A673 (cell line): ENCODE measurements around the gene AGMO. TPM values are rescaled to one million over a fixed set of nuclear protein-coding genes. Genes with fewer than 3 reads are reported as not detected.

Source experiments
- BruUV-seq: library from RNA; stranded (reverse); fragments of 400-500 nt; replicated peaks from 2 replicates; lab custom pipeline; 2021; lab: Mats Ljungman, UMichigan
- CTCF ChIA-PET: fragments of 300-600 bp; sonication (Branson Sonifier 250); formaldehyde crosslinking; loops from one replicate; lab custom pipeline; 2022; ENCODE audit warnings: antibody characterized with exemption; lab: Charles Lee
- POLR2A ChIA-PET: fragments of 300-600 bp; sonication (Branson Sonifier 250); formaldehyde crosslinking; loops from one replicate; lab custom pipeline; 2022; ENCODE audit warnings: antibody characterized with exemption; ENCODE audit not compliant: low non-redundant PET; lab: Charles Lee
- DNase-seq: peaks from one replicate; pipeline ENCODE4 v3.0.0-alpha.2; 2015; ENCODE audit warnings: low spot score
- H3K27ac ChIP-seq: fragments of 200-600 bp; sonication (generic); 2 replicates; pipeline ENCODE4 v1.5.1; 2016; ENCODE audit warnings: mixed run types, low read depth, mild to moderate bottlenecking, mixed read lengths, antibody characterized with exemption, low read length; ENCODE audit not compliant: poor library complexity, severe bottlenecking
- H3K27me3 ChIP-seq: fragments of 200-600 bp; sonication (generic); replicated peaks from 2 replicates; pipeline ENCODE4 v1.6.1; 2017; ENCODE audit warnings: mixed run types, low read depth, mild to moderate bottlenecking, mixed read lengths, antibody characterized with exemption, low read length; ENCODE audit not compliant: insufficient read depth, poor library complexity
- H3K36me3 ChIP-seq: fragments of 200-600 bp; sonication (generic); 2 replicates; pipeline ENCODE4 v1.6.1; 2016; ENCODE audit warnings: mixed run types, mild to moderate bottlenecking, mixed read lengths, antibody characterized with exemption, low read length; ENCODE audit not compliant: insufficient read depth, poor library complexity, severe bottlenecking
- H3K4me1 ChIP-seq: fragments of 200-600 bp; sonication (generic); 2 replicates; pipeline ENCODE4 v1.6.1; 2017; ENCODE audit warnings: mixed run types, mild to moderate bottlenecking, mixed read lengths, antibody characterized with exemption, low read length; ENCODE audit not compliant: insufficient read depth, poor library complexity, severe bottlenecking
- H3K4me3 ChIP-seq: fragments of 200-600 bp; sonication (generic); 2 replicates; pipeline ENCODE4 v1.5.1; 2016; ENCODE audit warnings: low read depth, mixed run types, mild to moderate bottlenecking, mixed read lengths, low read length; ENCODE audit not compliant: poor library complexity, severe bottlenecking
- H3K9me3 ChIP-seq: fragments of 200-600 bp; sonication (generic); 2 replicates; pipeline ENCODE4 v1.6.1; 2016; ENCODE audit warnings: mixed run types, low read depth, mild to moderate bottlenecking, mixed read lengths, antibody characterized with exemption, low read length; ENCODE audit not compliant: poor library complexity, severe bottlenecking
- CTCF ChIP-seq: fragments of 300-800, 200-600 bp; sonication (generic); conservative IDR thresholded peaks from 2 replicates; pipeline ENCODE4 v1.5.1; 2017; ENCODE audit warnings: low read depth, mild to moderate bottlenecking, antibody characterized with exemption, low read length, moderate library complexity, mixed read lengths
- EZH2 ChIP-seq: fragments of 200-600 bp; sonication (generic); IDR thresholded peaks from 2 replicates; pipeline ENCODE4 v1.6.1; 2017; ENCODE audit warnings: borderline replicate concordance, low read depth, mild to moderate bottlenecking, mixed read lengths, antibody characterized with exemption, low read length; ENCODE audit not compliant: poor library complexity, severe bottlenecking
- intact Hi-C: fragments of 100-400 bp; cut with micrococcal nuclease; formaldehyde crosslinking; loops from one replicate; pipeline ENCODE4 v1.10.0; 2022; ENCODE audit not compliant: unreplicated experiment
- total RNA-seq: library from RNA; stranded (reverse); gene quantifications from 2 replicates; pipeline ENCODE4 v1.2.3, GENCODE V29; 2021

The AGMO gene
- total RNA-seq, 1 experiment from 2014 or later: not detected

- Histone ChIP-seq H3K36me3 (no peaks in the 10 kb centered on the region), H3K9me3 (no peaks in the 10 kb centered on the region), H3K4me1 (no peaks in the 10 kb centered on the region), H3K27me3 (no peaks in the 10 kb centered on the region), H3K27ac (no peak overlapping the region), H3K4me3 (no peak overlapping the region)
- ChIA-PET POLR2A (no interaction called here), CTCF (no interaction called here)
- intact Hi-C loops: no loop called here
- no peak for TF ChIP-seq EZH2
- TF ChIP-seq CTCF: no peak
- DNase-seq: no peak
- BruUV-seq: no TSS peak
These were observed 209.2 kb downstream of the AGMO start for GRCh38 chr7:15352421-15353206.

- intact Hi-C loops: no loop called here
- H3K27ac ChIP-seq: no peak overlapping the region
- no peak overlapping the region for H3K4me3 ChIP-seq
- no peaks in the 10 kb centered on the region for H3K9me3 ChIP-seq
- H3K27me3 ChIP-seq: no peaks in the 10 kb centered on the region
- TF ChIP-seq CTCF (no peak), EZH2 (no peak)
- H3K36me3 ChIP-seq: no peaks in the 10 kb centered on the region
- BruUV-seq: no TSS peak
- POLR2A ChIA-PET: no interaction called here
- H3K4me1 ChIP-seq: no peaks in the 10 kb centered on the region
- no peak for DNase-seq
- CTCF ChIA-PET: no interaction called here
These were observed 216.6 kb downstream of the AGMO start for GRCh38 chr7:15345216-15345615.

GRCh38 chr7:15341817-15342216 is 220.0 kb downstream of the AGMO start:
- no peak for DNase-seq
- Histone ChIP-seq H3K36me3 (no peaks in the 10 kb centered on the region), H3K4me3 (no peak overlapping the region), H3K4me1 (no peaks in the 10 kb centered on the region), H3K27ac (no peak overlapping the region), H3K27me3 (no peaks in the 10 kb centered on the region), H3K9me3 (peaks cover 7% of the 10 kb centered on the region)
- TF ChIP-seq EZH2: no peak
- TF ChIP-seq CTCF: no peak
- BruUV-seq: no TSS peak
- POLR2A ChIA-PET: no interaction called here
- intact Hi-C loops: no loop called here
- CTCF ChIA-PET: no interaction called here
